KOPT-K1 (cell line): ENCODE data around the gene TMEM178A.

Experiments used
- H3K27ac ChIP-seq: fragments of 200-600 bp; sonication (generic); 2 replicates; pipeline ENCODE4 v1.5.1; 2016; ENCODE audit warnings: antibody characterized with exemption, mild to moderate bottlenecking, low read depth, low read length; ENCODE audit not compliant: poor library complexity, severe bottlenecking
- H3K36me3 ChIP-seq: fragments of 200-600 bp; sonication (generic); 2 replicates; pipeline ENCODE4 v1.5.1; 2017; ENCODE audit warnings: antibody characterized with exemption, mild to moderate bottlenecking, low read length, moderate library complexity; ENCODE audit not compliant: insufficient read depth
- H3K9me3 ChIP-seq: fragments of 200-600 bp; sonication (generic); 2 replicates; pipeline ENCODE4 v1.5.1; 2017; ENCODE audit warnings: antibody characterized with exemption, low read length, mild to moderate bottlenecking; ENCODE audit not compliant: insufficient read depth, poor library complexity, severe bottlenecking

TMEM178A gene

GRCh38 chr2:39683022-39683699 lies 17.4 kb downstream of the TMEM178A start:
- Histone ChIP-seq H3K36me3 (no peaks in the 10 kb centered on the region), H3K9me3 (peaks cover 3% of the 10 kb centered on the region), H3K27ac (no peak overlapping the region)

DNA sequence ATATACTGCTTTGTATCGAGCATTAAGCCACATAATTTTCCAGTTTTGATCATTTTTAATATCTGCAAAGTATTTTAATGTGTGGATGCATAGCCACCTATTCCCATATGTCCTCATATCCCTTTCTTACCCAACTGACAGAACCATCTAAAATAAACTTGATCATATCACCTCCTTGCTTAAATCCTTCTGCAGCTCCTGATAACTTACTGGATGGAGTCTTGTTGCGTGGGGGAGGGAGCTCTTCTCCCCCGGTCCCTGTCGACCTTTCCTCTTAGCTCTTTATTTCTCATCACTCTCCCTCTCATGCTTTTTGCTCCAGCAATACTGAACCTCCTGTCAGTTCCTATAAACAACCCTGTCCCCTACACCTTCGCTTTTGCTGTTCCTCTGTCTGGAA lies 18.7 kb downstream of the TMEM178A start:
- H3K9me3 ChIP-seq, result no peaks in the 10 kb centered on the region
- H3K36me3 ChIP-seq, result no peaks in the 10 kb centered on the region
- H3K27ac ChIP-seq, result no peak overlapping the region

DNA sequence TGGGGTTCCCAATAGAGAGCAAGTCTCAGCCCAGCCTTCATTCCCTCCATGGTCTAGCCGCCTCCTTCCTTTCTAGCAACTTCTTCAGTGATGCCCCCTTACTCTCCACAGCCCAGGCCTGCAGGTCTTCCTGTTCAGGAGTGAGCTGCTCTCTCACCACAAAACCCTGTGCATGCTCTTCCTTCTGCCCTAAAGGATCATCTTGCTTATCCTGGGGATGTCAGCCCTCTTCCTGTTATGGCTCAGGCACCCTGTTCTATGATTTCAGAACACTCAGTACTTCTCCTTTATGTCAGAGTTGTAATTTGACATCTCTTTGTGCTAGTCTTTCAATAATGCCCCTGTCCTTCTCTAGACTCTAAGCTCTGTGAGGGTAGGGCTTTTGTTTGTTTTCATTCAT lies 19.4 kb downstream of the TMEM178A start:
- Histone ChIP-seq H3K27ac (no peak overlapping the region), H3K36me3 (no peaks in the 10 kb centered on the region), H3K9me3 (no peaks in the 10 kb centered on the region)

GRCh38 chr2:39686456-39686855 lies 20.7 kb downstream of the TMEM178A start:
- H3K36me3 ChIP-seq, result no peaks in the 10 kb centered on the region
- H3K27ac ChIP-seq, result no peak overlapping the region
- no peaks in the 10 kb centered on the region for H3K9me3 ChIP-seq

DNA sequence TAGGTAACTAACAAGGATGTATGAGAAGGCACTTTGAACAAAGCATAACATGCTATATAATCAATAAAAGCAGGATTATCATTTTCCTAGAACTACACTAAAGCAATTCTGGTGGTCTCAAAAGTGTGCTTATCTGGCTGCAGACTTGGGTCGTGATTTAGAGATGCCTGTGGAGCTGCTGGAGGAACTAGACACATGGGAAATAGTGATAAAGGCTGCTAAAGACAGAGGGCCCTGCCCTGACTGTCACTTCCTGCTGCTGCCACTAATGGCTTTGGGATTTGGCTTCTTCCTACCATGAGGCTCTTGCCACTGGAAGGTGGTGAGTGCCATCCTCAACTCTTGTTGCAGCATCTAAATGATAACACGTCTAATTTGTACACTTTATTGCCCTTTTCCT lies 22.5 kb downstream of the TMEM178A start:
- Histone ChIP-seq H3K36me3 (no peaks in the 10 kb centered on the region), H3K9me3 (no peaks in the 10 kb centered on the region), H3K27ac (no peak overlapping the region)

DNA sequence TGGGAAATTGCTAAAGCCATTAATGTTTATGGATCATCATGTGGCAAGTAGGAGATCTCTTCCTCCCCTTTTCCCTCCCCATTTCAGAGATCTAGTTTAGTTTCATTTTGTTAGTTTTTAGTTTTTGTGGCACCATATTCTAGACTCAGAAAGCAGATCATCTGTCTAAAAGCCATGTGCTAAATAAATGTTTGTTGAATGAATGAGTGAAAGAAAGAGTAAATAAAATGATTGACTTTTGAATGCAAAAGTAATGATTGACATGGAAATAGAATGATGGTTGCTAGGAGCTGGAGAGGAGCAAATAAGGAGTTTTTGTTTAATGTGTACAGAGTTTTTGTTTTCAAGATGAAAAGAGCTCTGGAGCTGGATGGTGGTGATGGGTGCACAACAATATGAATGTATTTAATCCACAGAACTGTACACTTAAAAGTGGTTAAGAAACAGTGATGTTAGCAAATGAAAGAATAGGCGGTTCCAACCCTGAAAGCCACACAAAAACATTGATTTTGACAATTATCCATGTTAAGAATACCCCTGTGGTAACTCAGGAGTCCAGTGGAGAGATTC lies 23.6 kb downstream of the TMEM178A start:
- Histone ChIP-seq H3K27ac (no peak overlapping the region), H3K36me3 (no peaks in the 10 kb centered on the region), H3K9me3 (no peaks in the 10 kb centered on the region)

GRCh38 chr2:39689876-39690275 lies 24.2 kb downstream of the TMEM178A start:
- no peak overlapping the region for H3K27ac ChIP-seq
- no peaks in the 10 kb centered on the region for H3K36me3 ChIP-seq
- no peaks in the 10 kb centered on the region for H3K9me3 ChIP-seq

- H3K36me3 ChIP-seq, result no peaks in the 10 kb centered on the region
- no peak overlapping the region for H3K27ac ChIP-seq
Observed at GRCh38 chr2:39693245-39693644, 27.5 kb downstream of the TMEM178A start.

DNA sequence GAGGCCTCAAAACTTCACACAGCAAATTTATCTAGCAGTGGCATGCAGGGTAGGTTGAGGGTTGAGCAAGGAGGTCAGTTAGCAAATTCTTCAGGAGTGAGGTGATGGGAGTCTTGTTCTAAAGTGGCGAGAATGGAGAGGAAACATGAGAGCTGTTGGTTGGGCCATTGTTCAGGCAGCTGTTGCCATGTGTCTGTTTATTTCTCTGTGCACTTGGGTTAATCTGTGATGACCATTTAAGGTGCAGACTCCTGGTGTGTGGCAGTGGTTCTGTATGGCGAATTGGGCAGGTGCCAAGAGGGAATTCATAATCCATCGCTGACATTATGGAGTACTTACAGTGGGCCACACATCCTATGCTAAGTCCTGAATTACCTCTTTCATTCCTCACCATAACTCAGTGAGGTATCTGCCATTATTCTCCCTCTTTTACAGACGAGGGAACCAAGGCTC lies 30.4 kb downstream of the TMEM178A start:
- Histone ChIP-seq H3K9me3 (peaks cover 3% of the 10 kb centered on the region), H3K27ac (no peak overlapping the region), H3K36me3 (no peaks in the 10 kb centered on the region)

More at GRCh38 chr2:39693245-39693644, 27.5 kb downstream of the TMEM178A start:
- H3K9me3 ChIP-seq, result no peaks in the 10 kb centered on the region

- peaks cover 10% of the 10 kb centered on the region for H3K9me3 ChIP-seq
- no peaks in the 10 kb centered on the region for H3K36me3 ChIP-seq
- no peak overlapping the region for H3K27ac ChIP-seq
Observed at GRCh38 chr2:39696838-39697237, 31.1 kb downstream of the TMEM178A start.

- H3K36me3 ChIP-seq, result no peaks in the 10 kb centered on the region
- H3K27ac ChIP-seq, result no peak overlapping the region
- peaks cover 16% of the 10 kb centered on the region for H3K9me3 ChIP-seq
Observed at GRCh38 chr2:39697454-39697853, 31.7 kb downstream of the TMEM178A start.

DNA sequence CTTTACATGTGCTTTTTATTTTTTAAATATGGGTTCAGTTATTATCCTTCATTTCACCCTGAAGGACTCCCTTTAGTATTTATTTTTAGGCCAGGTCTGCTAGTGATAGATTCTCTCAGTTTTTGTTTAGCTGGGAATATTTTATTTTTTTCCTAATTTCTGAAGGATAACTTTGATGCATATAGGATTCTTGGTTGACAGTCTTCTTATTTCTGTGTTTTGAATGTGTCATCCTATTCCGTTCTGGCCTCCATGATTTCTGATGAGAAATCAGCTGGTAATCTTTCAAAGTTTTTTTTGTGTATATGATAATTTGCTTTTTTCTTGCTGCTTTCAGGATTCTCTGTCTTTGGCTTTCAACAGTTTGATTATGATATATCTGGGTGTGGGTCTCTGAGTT lies 35.4 kb downstream of the TMEM178A start:
- Histone ChIP-seq H3K36me3 (no peaks in the 10 kb centered on the region), H3K27ac (no peak overlapping the region), H3K9me3 (peaks cover 16% of the 10 kb centered on the region)

GRCh38 chr2:39703181-39703872 lies 37.6 kb downstream of the TMEM178A start:
- Histone ChIP-seq H3K27ac (no peak overlapping the region), H3K9me3 (peaks cover 16% of the 10 kb centered on the region), H3K36me3 (no peaks in the 10 kb centered on the region)

DNA sequence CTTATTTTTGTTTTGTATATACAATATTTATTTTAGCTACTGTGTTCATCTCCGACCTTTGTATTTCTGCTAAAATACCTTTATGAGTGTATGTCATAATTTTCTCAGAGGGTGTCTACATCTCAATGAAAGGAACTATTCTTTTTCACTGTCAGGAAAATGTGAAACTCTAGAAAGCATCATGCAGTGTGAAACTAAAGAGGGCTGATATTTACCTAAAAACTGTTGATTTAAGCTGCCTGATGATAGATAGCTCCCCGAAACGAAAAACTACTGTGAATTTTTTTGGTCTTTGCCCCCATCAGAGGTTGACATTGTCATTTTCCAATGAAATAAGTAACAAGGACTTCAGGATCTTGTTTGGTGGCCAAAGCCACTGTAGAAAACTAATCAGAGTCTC lies 38.8 kb downstream of the TMEM178A start:
- Histone ChIP-seq H3K36me3 (no peaks in the 10 kb centered on the region), H3K27ac (no peak overlapping the region), H3K9me3 (peaks cover 16% of the 10 kb centered on the region)

GRCh38 chr2:39705638-39706037 lies 39.9 kb downstream of the TMEM178A start:
- Histone ChIP-seq H3K9me3 (peaks cover 16% of the 10 kb centered on the region), H3K27ac (no peak overlapping the region), H3K36me3 (no peaks in the 10 kb centered on the region)
